Measurements from ENCODE around the gene PDCD2L. TPM values are rescaled to one million over a fixed set of nuclear protein-coding genes. Genes with fewer than 3 reads are reported as not detected.
"Not testable (repeated sequence)": the region's sequence is repeated elsewhere in the genome, so short reads cannot be mapped to it uniquely, and the experiment has no call there.

PDCD2L gene
- polyA plus RNA-seq, 3 donors = 14.8 to 17.3 (median 15.3) TPM

DNA sequence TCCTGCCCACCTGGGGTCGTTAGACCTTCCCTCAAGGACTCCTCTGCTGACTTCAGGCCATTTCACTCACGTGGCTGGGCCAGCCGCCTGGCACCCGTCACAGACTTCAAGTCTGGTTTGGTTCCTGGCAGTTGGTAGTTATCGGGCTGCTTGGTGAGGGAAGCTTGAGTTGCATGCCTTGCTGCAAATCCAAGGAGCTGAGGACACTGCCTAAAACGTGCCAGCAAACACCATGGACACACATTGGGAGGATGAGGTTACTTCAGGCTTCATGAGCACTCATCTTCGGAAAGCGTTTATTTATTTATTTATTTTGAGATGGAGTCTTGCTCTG is 36.6 kb upstream of the PDCD2L start:
- no peak for DNase-seq (ENCODE audit: extremely low read depth in 1 of 11, low read depth in 9 of 11, low spot score in 4 of 11)

DNA sequence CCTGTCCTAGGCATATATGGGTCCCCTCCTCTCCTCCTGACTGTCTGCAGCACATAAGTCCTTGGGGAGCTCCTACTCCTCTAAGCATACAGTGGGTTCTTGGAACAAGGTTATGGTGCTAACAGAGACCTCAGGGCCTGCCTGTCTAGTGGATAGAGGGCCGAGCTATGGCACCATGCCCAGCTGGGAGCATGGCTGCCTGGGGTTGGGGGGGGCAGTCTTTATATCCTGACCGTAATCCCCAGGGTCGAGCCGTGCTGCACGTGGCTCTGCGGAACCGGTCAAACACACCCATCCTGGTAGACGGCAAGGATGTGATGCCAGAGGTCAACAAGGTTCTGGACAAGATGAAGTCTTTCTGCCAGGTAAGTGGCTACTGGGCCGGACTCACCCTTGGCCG is 35.9 kb upstream of the PDCD2L start:
- DNase-seq (ENCODE audit: extremely low read depth in 1 of 11, low read depth in 9 of 11, low spot score in 4 of 11) = no peak

DNA sequence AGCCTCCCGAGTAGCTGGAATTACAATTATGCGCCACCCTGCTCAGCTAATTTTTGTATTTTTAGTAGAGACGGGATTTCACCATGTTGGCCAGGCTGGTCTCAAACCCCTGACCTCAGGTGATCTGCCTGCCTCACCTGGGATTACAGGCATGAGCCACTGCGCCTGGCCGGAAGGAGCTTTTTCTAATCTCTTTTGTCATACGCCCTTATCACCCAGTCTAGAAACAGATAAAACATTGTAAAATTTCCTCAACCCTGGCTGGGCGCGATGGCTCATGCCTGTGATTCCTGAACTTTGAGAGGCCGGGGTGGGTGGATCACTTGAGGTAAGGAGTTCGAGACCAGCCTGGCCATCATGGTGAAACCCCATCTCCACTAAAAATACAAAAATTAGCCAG is 35.0 kb upstream of the PDCD2L start:
- DNase-seq (ENCODE audit: extremely low read depth in 1 of 11, low read depth in 9 of 11, low spot score in 4 of 11) = not testable (repeated sequence)

DNA sequence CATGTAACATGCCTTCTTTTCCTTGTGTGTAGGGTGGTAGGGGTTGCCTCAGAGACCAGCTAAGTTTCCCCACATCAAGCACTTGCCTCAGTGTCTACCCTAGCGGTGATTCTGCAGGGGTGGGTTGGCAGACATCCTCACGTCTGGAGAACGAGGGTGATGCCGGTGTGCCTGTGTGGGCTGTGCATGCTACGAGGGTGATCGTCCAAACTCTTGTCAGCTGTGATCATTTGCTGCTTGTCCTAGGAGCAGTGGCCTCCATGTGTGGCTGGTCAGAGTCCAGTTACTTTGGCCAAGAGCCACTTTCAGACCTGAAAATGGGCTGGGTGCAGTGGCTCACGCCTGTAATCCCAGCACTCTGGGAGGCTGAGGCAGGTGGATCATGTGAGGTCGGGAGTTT is 34.1 kb upstream of the PDCD2L start:
- no peak for DNase-seq (ENCODE audit: extremely low read depth in 1 of 11, low read depth in 9 of 11, low spot score in 4 of 11)

DNA sequence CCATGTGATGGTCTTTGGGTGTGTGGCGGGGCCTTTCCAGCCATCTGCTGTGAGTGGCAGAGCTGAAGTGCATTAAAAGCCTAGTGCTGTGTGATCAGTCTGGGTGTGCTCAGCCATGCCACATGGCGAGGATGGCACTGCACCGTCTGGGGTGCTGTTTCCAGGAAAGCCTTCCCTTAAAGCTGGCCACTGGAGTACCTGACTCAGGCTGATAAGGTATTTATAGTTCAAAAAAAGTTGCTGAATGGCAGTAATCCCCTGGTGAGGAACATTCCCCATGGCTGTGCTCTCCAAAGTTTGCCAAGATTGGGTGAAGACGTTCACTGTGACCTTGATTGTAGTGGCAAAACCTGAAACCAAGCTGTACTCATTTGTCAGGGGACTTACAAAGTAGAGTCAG is 33.2 kb upstream of the PDCD2L start:
- no peak for DNase-seq (ENCODE audit: extremely low read depth in 1 of 11, low read depth in 9 of 11, low spot score in 4 of 11)

DNA sequence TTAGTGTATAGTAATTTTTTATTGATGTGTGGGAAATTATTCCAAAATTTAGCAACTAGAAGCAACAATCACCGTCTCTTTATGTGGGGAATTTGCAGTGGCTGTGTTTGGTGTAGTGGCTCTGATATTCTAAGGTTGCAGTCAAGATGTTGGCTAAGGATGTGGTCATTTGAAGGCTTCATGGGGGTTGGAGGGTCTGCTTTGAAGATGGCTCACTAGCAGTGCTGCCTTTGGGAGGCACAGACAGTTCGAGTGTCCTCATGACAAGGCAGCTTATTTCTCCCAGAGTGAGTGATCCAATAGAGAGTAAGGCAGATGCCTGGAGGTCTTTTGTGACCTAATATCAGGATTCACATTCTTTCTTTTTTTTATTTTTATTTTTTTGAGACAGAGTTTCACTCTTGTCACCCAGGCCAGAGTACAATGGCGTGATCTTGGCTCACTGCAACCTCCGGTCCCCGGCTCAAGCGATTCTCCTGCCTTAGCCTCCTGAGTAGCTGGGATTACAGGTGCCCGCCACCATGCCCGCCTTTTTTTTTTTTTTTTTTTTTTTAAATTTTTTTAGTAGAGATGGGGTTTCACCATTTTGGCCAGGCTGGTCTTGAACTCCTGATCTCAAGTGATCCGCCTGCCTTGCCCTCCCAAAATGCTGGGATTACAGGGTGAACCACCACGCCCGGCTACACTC is 30.5 kb upstream of the PDCD2L start:
- DNase-seq (ENCODE audit: extremely low read depth in 1 of 11, low read depth in 9 of 11, low spot score in 4 of 11) = no peak

DNA sequence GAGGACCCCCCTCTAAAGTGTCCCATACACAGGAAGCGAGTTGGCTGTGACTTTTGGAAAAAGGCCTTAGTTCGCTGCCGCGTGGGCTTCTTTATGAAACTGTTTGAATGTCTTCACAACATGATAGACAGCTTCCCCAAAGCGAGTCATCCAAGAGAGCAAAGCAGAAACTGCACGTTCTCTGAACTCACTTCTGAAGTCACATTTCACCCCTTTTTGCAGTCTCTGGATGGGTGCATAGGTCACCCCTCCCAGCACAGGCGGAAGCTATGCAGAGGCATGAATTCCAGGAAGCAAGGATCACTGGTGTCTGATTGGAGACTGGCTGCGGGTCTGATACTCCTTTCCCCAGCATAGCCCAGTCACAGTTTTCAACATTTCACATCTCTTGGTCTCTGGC is 28.6 kb upstream of the PDCD2L start:
- no peak for DNase-seq (ENCODE audit: extremely low read depth in 1 of 11, low read depth in 9 of 11, low spot score in 4 of 11)

DNA sequence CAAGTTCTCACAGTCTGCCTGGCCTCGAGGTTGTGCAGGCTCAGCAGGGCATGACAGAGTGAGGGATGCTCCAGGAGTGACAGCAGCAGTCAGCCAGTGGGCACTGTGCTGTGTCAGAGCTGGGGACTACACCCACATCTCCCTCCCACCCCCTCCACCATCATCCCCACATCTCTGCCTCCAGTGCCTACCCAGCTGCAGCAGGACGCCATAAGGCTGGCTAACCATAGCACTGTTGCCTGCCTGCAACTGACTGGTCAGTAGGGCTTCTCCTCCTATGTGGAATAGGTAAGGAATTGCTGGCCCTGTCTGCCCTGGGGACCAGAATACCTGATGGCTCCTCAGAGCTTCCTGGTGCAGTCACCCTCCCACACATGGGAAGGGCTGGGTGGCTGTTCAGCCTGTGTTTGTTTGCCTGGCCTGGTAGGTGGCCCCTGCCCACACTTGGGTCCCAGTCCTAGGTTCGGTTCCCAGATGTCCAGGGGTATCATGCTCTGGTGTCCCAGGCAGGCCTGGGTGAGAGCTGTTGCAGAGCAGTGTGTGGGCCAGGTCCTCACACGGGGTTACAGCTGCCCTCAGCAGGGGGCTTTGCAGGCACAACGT is 23.5 kb upstream of the PDCD2L start:
- DNase-seq (ENCODE audit: extremely low read depth in 1 of 11, low read depth in 9 of 11, low spot score in 4 of 11) = no peak

DNA sequence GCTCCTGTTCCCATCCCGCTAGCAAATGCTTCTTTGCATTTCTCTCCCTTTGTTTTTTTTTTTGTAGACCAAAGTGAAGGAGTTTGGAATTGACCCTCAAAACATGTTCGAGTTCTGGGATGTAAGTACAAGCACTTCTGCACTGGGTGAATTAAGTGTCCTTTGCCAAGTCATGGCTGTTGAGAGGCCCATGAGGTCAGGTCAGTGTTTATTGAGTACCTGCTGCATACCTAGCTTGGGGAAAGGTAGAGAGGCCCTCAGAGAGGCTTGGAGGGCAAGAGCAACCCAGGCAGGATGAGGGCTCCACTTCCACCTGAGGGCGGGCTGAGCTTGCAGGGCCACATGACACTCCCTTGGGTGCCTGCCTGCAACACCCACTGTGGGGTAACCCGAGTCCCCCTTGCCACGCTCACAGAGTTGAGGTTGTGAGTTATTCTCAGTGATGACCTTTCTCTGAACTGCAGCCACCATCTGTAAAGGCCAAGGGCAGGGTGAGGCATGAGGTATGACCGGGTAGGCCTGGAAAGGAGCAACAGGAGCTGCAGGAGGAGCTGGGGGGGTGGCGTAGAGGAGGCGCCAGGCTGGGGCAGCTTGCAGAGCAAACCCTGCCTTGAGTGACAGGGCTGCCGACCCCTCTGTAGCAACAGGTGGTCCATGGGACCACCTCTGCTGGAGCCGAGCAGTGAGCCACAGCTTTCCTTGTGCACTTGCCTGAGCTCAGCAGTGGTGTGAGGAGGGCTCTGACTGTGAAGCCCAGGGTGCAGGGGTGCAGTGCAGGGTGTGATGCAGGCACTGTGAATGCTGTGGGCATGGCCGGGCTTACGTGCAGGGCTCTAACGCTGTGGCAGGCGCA is 22.6 kb upstream of the PDCD2L start:
- DNase-seq (ENCODE audit: extremely low read depth in 1 of 11, low read depth in 9 of 11, low spot score in 4 of 11) = no peak

DNA sequence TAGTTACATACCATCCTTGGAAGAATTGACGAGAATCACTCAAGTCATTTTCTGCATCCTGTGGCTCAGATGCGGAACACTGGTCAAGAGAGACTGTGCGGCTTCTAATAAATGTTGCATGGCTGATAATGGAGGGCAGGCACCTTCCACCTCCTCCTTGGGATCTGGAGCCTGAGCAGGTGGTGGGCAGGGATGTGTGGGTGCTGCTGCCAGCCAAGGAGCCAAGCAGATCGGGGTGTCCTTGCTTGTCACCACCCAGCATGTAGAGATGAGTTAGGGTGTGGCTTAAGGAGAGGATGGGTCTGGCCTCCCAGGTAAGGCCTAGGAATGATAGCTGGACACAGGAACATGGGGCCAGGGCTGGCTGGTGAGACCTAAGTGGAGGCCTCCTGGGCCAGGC is 21.7 kb upstream of the PDCD2L start:
- DNase-seq (ENCODE audit: extremely low read depth in 1 of 11, low read depth in 9 of 11, low spot score in 4 of 11) = no peak

DNA sequence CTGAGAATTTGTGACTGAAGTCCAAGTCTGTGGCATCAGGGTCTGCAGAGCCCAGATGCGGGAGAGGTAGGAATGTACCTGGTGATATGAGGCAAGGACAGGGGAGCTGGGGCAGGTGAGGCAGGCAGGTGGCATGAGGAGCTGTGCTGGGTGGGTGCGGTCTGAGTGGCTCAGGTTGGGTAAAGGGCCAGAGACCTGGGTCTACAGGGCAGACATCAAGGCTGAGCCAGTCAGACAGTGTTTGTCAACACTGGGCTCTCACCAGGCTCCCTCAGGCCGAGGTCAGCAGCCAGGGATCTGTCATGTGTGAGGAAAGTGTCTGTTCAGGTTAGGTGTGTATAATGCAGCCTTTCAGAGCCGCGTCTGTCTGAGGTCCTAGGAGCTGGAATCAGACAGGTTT is 20.6 kb upstream of the PDCD2L start:
- no peak for DNase-seq (ENCODE audit: extremely low read depth in 1 of 11, low read depth in 9 of 11, low spot score in 4 of 11)

DNA sequence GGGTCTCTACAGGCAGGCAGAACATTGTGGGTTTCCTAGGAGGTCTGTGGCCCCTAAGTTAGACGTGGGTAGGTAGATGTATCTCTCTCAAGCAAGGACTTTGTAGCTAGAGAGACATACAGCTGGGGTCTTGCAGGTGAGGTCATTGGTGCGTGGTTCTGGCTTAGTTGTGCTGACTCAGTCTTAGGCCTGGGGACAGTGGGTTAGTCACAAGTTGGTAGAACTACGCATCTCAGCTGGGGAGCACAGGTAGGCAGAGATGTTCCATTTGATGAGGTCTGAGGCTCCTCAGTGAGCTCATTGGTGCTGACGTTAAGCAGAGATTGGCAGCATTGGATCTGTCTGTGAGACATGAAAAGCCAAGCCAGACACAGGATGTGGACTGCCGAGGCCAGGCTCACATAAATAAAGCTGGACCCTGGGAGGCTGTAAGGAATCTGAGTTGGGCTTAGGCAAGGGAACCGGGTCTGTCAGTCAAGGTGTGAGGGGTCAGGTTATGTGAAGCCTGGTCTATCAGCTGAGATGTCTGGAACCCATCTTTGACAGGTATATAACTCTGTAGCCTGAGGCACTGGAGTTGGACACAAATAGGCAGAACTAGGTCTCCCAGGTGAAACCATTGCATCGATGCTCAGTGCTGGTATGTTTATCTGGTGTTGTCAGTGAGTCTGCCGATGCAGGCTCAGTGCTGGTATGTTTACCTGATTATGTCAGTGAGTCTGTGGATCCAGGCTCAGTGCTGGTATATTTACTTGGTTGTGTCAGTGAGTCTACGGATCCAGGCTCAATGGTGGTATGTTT is 17.4 kb upstream of the PDCD2L start:
- no peak for DNase-seq (ENCODE audit: extremely low read depth in 1 of 11, low read depth in 9 of 11, low spot score in 4 of 11)

DNA sequence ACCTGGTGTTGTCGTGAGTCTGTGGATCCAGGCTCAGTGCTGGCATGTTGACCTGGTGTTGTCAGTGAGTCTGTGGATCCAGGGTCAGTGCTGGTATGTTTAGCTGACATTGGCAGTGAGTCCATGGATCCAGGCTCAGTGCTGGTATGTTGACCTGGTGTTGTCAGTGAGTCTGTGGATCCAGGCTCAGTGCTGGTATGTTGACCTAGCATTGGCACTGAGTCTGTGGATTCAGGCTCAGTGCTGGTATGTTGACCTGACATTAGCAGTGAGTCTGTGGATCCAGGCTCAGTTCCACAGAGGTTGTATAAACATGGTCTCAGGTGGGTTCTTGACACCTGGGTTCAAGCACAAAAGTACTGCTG is 16.8 kb upstream of the PDCD2L start:
- no peak for DNase-seq (ENCODE audit: extremely low read depth in 1 of 11, low read depth in 9 of 11, low spot score in 4 of 11)

DNA sequence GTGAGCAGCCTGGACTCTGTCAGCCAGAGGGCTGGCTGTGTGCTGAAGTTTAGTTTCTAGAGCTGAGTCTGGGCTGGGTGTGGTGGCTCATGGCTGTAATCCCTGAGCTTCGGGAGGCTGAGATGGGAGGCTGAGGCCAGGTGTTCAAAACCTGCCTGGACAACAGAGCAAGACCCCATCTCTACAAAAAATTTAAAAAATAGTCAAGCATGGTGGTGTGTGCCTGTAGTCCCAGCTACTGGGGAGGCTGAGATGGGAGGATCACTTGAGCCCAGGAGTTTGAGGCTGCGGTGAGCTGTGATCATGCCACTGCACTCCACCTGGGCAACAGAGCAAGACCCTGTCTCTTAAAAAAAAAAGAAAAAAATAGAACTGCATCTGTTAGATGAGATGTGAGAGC is 15.5 kb upstream of the PDCD2L start:
- not testable (repeated sequence) for DNase-seq (ENCODE audit: extremely low read depth in 1 of 11, low read depth in 9 of 11, low spot score in 4 of 11)

DNA sequence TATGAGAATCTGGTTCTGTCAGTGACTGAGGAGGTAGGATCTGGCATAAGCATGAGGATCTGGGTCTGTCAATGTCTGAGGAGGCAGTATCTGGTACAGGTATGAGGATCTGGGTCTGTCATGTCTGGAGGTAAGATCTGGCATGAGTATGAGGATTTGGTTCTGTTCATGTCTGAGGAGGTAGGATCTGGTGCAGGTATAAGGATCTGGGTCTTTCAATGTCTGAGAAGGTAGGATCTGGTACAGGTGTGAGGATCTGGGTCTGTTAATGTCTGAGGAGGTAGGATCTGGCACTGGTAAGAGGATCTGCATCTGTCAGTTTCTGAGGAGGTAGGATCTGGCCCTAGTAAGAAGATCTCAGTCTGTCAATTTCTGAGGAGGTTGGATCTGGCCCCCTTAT is 12.4 kb upstream of the PDCD2L start:
- no peak for DNase-seq (ENCODE audit: extremely low read depth in 1 of 11, low read depth in 9 of 11, low spot score in 4 of 11)

DNA sequence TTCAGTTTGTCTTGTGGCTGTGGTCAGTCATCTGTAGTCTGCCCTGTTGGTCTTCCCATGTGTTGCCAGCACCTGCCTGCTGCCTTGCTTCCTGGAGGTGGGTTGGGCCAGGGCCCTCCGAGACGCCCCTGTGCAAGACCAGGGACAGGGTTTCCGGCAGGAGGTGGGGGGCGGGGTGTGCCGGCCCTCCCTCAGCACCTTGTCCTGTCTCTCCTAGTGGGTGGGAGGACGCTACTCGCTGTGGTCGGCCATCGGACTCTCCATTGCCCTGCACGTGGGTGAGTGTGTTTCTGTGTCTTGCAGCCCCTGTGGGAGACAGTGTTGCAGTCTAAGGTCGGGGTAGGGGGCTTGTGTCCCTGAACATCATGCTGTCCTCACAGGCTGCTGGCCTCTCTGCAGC is 11.2 kb upstream of the PDCD2L start:
- DNase-seq (ENCODE audit: extremely low read depth in 1 of 11, low read depth in 9 of 11, low spot score in 4 of 11) = no peak

DNA sequence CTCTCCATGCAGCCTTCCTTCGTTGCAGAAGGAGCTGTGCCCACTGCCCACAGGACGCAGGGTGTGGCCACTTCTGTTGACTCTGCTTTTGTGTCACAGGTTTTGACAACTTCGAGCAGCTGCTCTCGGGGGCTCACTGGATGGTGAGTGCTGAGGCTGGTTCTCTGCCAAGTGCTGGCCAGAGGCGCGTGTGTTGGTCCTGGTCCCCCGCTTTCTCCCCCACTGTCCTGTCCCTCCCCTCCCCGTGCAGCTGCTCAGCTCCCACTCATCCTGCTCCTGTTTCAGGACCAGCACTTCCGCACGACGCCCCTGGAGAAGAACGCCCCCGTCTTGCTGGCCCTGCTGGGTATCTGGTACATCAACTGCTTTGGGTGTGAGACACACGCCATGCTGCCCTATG is 10.6 kb upstream of the PDCD2L start:
- DNase-seq (ENCODE audit: extremely low read depth in 1 of 11, low read depth in 9 of 11, low spot score in 4 of 11) = no peak

DNA sequence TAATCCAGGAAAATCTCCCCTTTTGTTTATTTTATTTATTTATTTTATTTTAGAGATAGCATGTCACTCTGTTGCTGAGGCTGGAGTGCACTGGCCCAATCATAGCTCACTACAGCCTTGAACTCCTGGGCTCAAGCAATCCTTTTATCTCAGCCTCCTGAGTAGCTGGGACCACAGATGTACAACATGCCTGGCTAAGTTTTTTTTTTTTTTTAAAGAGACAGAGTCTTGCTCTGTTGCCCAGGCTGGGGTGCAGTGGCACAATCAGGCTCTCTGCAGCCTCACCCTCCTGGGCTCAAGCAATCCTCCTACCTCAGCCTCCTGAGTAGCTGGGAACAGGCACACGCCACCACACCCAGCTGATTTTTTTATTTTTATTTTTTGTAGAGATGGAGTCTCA is 6.3 kb upstream of the PDCD2L start:
- DNase-seq (ENCODE audit: extremely low read depth in 1 of 11, low read depth in 9 of 11, low spot score in 4 of 11) = no peak

DNA sequence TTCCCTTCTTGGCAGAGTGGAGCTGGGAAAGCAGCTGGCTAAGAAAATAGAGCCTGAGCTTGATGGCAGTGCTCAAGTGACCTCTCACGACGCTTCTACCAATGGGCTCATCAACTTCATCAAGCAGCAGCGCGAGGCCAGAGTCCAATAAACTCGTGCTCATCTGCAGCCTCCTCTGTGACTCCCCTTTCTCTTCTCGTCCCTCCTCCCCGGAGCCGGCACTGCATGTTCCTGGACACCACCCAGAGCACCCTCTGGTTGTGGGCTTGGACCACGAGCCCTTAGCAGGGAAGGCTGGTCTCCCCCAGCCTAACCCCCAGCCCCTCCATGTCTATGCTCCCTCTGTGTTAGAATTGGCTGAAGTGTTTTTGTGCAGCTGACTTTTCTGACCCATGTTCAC is 4.3 kb upstream of the PDCD2L start:
- no peak for DNase-seq (ENCODE audit: extremely low read depth in 1 of 11, low read depth in 9 of 11, low spot score in 4 of 11)

DNA sequence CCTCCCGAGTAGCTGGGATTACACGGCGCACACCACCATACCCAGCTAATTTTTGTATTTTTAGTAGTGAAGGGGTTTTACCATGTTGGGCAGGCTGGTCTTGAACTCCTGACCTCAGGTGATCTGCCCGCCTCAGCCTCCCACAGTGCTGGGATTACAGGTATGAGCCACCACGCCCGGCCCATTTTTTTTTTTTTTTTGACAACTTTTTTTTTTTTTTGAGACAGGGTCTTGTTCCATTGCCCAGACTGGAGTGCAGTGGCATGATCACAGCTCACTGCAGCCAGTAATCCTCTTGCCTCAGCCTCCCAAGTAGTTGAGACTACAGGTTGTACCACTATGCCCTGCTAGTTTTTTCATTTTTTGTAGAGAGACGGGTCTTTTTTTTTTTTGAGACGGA is 3.4 kb upstream of the PDCD2L start:
- DNase-seq (ENCODE audit: extremely low read depth in 1 of 11, low read depth in 9 of 11, low spot score in 4 of 11) = not testable (repeated sequence)

Measured in renal cortex interstitium (tissue), 11 donors.